Activated naive CD4-positive, alpha-beta T cell treated with anti-CD3 and anti-CD28 coated beads, Interleukin-2, amount 50 U/mL, for 24 hours (primary cell): ENCODE data around the gene ECE1.

Experiments
- H3K27ac Mint-ChIP-seq: one replicate; pipeline ENCODE4 v1.8.0; 2021; ENCODE audit warnings: mild to moderate bottlenecking, mixed read lengths
- H3K27me3 Mint-ChIP-seq: one replicate; pipeline ENCODE4 v1.8.0; 2021; ENCODE audit warnings: mixed read lengths
- H3K36me3 Mint-ChIP-seq: one replicate; pipeline ENCODE4 v1.8.0; 2021; ENCODE audit warnings: mixed read lengths
- H3K4me1 Mint-ChIP-seq: one replicate; pipeline ENCODE4 v1.8.0; 2021; ENCODE audit warnings: mixed read lengths
- H3K4me3 Mint-ChIP-seq: one replicate; pipeline ENCODE4 v1.8.0; 2021; ENCODE audit warnings: mild to moderate bottlenecking, mixed read lengths
- H3K9me3 Mint-ChIP-seq: one replicate; pipeline ENCODE4 v1.8.0; 2021; ENCODE audit warnings: mixed read lengths

The ECE1 gene

GRCh38 chr1:21262293-21263051, 27.8 kb downstream of the ECE1 start:
- no peaks in the 10 kb centered on the region for H3K9me3 Mint-ChIP-seq
- no peak overlapping the region for H3K4me3 Mint-ChIP-seq
- peak overlapping the region; percentile 87 for H3K27ac Mint-ChIP-seq
- H3K27me3 Mint-ChIP-seq, result no peaks in the 10 kb centered on the region
- peaks cover 15% of the 10 kb centered on the region for H3K36me3 Mint-ChIP-seq
- H3K4me1 Mint-ChIP-seq, result peaks cover 47% of the 10 kb centered on the region

- peaks cover 15% of the 10 kb centered on the region for H3K36me3 Mint-ChIP-seq
- H3K4me3 Mint-ChIP-seq, result no peak overlapping the region
- H3K27me3 Mint-ChIP-seq, result no peaks in the 10 kb centered on the region
- peak overlapping the region; percentile 87 for H3K27ac Mint-ChIP-seq
- H3K4me1 Mint-ChIP-seq, result peaks cover 47% of the 10 kb centered on the region
- no peaks in the 10 kb centered on the region for H3K9me3 Mint-ChIP-seq
Measured at GRCh38 chr1:21261551-21262292, 28.5 kb downstream of the ECE1 start.

- peak overlapping the region; percentile 87 for H3K27ac Mint-ChIP-seq
- no peak overlapping the region for H3K4me3 Mint-ChIP-seq
- H3K9me3 Mint-ChIP-seq, result no peaks in the 10 kb centered on the region
- no peaks in the 10 kb centered on the region for H3K27me3 Mint-ChIP-seq
- peaks cover 47% of the 10 kb centered on the region for H3K4me1 Mint-ChIP-seq
- peaks cover 17% of the 10 kb centered on the region for H3K36me3 Mint-ChIP-seq
Measured at GRCh38 chr1:21260405-21261125, 29.7 kb downstream of the ECE1 start.

GRCh38 chr1:21259316-21260076, 30.8 kb downstream of the ECE1 start:
- H3K27me3 Mint-ChIP-seq, result no peaks in the 10 kb centered on the region
- H3K36me3 Mint-ChIP-seq, result peaks cover 18% of the 10 kb centered on the region
- H3K9me3 Mint-ChIP-seq, result no peaks in the 10 kb centered on the region
- peak overlapping the region; percentile 79 for H3K27ac Mint-ChIP-seq
- H3K4me1 Mint-ChIP-seq, result peaks cover 47% of the 10 kb centered on the region
- no peak overlapping the region for H3K4me3 Mint-ChIP-seq

- Mint-ChIP-seq H3K9me3 (no peaks in the 10 kb centered on the region), H3K27me3 (no peaks in the 10 kb centered on the region), H3K36me3 (peaks cover 18% of the 10 kb centered on the region), H3K4me1 (peaks cover 47% of the 10 kb centered on the region), H3K4me3 (no peak overlapping the region), H3K27ac (peak overlapping the region; percentile 77)
Measured at GRCh38 chr1:21258331-21259134, 31.7 kb downstream of the ECE1 start.

- H3K9me3 Mint-ChIP-seq, result no peaks in the 10 kb centered on the region
- peaks cover 50% of the 10 kb centered on the region for H3K4me1 Mint-ChIP-seq
- no peak overlapping the region for H3K4me3 Mint-ChIP-seq
- peaks cover 20% of the 10 kb centered on the region for H3K36me3 Mint-ChIP-seq
- no peaks in the 10 kb centered on the region for H3K27me3 Mint-ChIP-seq
- peak overlapping the region; percentile 77 for H3K27ac Mint-ChIP-seq
Measured at GRCh38 chr1:21257431-21258135, 32.7 kb downstream of the ECE1 start.

- H3K27me3 Mint-ChIP-seq, result no peaks in the 10 kb centered on the region
- no peak overlapping the region for H3K4me3 Mint-ChIP-seq
- H3K36me3 Mint-ChIP-seq, result peaks cover 23% of the 10 kb centered on the region
- H3K4me1 Mint-ChIP-seq, result peaks cover 53% of the 10 kb centered on the region
- peak overlapping the region; percentile 55 for H3K27ac Mint-ChIP-seq
- H3K9me3 Mint-ChIP-seq, result no peaks in the 10 kb centered on the region
Measured at GRCh38 chr1:21256776-21257175, 33.5 kb downstream of the ECE1 start.

- Mint-ChIP-seq H3K36me3 (peaks cover 20% of the 10 kb centered on the region), H3K4me3 (no peak overlapping the region), H3K27ac (no peak overlapping the region), H3K27me3 (no peaks in the 10 kb centered on the region), H3K4me1 (peaks cover 47% of the 10 kb centered on the region), H3K9me3 (no peaks in the 10 kb centered on the region)
Measured at GRCh38 chr1:21255943-21256320, 34.3 kb downstream of the ECE1 start.

- Mint-ChIP-seq H3K27me3 (no peaks in the 10 kb centered on the region), H3K9me3 (no peaks in the 10 kb centered on the region), H3K36me3 (peaks cover 17% of the 10 kb centered on the region), H3K4me3 (no peak overlapping the region), H3K4me1 (peaks cover 42% of the 10 kb centered on the region), H3K27ac (no peak overlapping the region)
Measured at GRCh38 chr1:21255284-21255942, 34.9 kb downstream of the ECE1 start.

- Mint-ChIP-seq H3K9me3 (no peaks in the 10 kb centered on the region), H3K27me3 (no peaks in the 10 kb centered on the region), H3K4me1 (peaks cover 32% of the 10 kb centered on the region), H3K27ac (no peak overlapping the region), H3K36me3 (peaks cover 17% of the 10 kb centered on the region), H3K4me3 (no peak overlapping the region)
Measured at GRCh38 chr1:21254335-21254951, 35.8 kb downstream of the ECE1 start.

- Mint-ChIP-seq H3K27ac (peak overlapping the region; percentile 79), H3K36me3 (peaks cover 17% of the 10 kb centered on the region), H3K27me3 (no peaks in the 10 kb centered on the region), H3K4me1 (peaks cover 18% of the 10 kb centered on the region), H3K9me3 (no peaks in the 10 kb centered on the region), H3K4me3 (peak overlapping the region; percentile 27)
Measured at GRCh38 chr1:21251773-21252471, 38.3 kb downstream of the ECE1 start.

- peaks cover 16% of the 10 kb centered on the region for H3K36me3 Mint-ChIP-seq
- no peak overlapping the region for H3K4me3 Mint-ChIP-seq
- H3K27ac Mint-ChIP-seq, result no peak overlapping the region
- H3K4me1 Mint-ChIP-seq, result peaks cover 14% of the 10 kb centered on the region
- H3K9me3 Mint-ChIP-seq, result no peaks in the 10 kb centered on the region
- H3K27me3 Mint-ChIP-seq, result no peaks in the 10 kb centered on the region
Measured at GRCh38 chr1:21249940-21250493, 40.2 kb downstream of the ECE1 start.
